ENCODE results near the gene PTPRM. TPM values are rescaled to one million over a fixed set of nuclear protein-coding genes. Genes with fewer than 3 reads are reported as not detected.

The PTPRM gene
- total RNA-seq, 1 experiment from 2014 or later = not detected

- POLR2A ChIA-PET (ENCODE audit: low non-redundant PET) = no interaction called here
- TF ChIP-seq EZH2 (IDR thresholded peaks at IDR 0.05; ENCODE audit: borderline replicate concordance, low read depth, low read length, poor library complexity, severe bottlenecking) = no peak
- TF ChIP-seq, protein P1, sequence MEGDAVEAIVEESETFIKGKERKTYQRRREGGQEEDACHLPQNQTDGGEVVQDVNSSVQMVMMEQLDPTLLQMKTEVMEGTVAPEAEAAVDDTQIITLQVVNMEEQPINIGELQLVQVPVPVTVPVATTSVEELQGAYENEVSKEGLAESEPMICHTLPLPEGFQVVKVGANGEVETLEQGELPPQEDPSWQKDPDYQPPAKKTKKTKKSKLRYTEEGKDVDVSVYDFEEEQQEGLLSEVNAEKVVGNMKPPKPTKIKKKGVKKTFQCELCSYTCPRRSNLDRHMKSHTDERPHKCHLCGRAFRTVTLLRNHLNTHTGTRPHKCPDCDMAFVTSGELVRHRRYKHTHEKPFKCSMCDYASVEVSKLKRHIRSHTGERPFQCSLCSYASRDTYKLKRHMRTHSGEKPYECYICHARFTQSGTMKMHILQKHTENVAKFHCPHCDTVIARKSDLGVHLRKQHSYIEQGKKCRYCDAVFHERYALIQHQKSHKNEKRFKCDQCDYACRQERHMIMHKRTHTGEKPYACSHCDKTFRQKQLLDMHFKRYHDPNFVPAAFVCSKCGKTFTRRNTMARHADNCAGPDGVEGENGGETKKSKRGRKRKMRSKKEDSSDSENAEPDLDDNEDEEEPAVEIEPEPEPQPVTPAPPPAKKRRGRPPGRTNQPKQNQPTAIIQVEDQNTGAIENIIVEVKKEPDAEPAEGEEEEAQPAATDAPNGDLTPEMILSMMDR (conservative IDR thresholded peaks at IDR 0.05; ENCODE audit: low read depth, low read length) = no peak
- Histone ChIP-seq H3K36me3 (ENCODE audit: insufficient read depth, low read length, poor library complexity, severe bottlenecking) (no peaks in the 10 kb centered on the region), H3K27me3 (replicated peaks; ENCODE audit: insufficient read depth, low read depth, low read length, poor library complexity) (no peaks in the 10 kb centered on the region), H3K4me1 (ENCODE audit: insufficient read depth, low read length, poor library complexity, severe bottlenecking) (no peaks in the 10 kb centered on the region), H3K4me3 (ENCODE audit: low read depth, low read length, poor library complexity, severe bottlenecking) (no peak overlapping the region), H3K9me3 (ENCODE audit: low read depth, low read length, poor library complexity, severe bottlenecking) (no peaks in the 10 kb centered on the region), H3K27ac (ENCODE audit: low read depth, low read length, poor library complexity, severe bottlenecking) (no peak overlapping the region)
- BruUV-seq (replicated peaks) = no TSS peak
- DNase-seq (ENCODE audit: low spot score) = no peak
- intact Hi-C loops (cut with micrococcal nuclease; ENCODE audit: unreplicated experiment) = no loop called here
- CTCF ChIA-PET = no interaction called here
Measured at GRCh38 chr18:8069708-8070107, 502.6 kb downstream of the PTPRM start.

GRCh38 chr18:8073167-8073566, 506.1 kb downstream of the PTPRM start:
- no peak overlapping the region for H3K27ac ChIP-seq (ENCODE audit: low read depth, low read length, poor library complexity, severe bottlenecking)
- H3K36me3 ChIP-seq (ENCODE audit: insufficient read depth, low read length, poor library complexity, severe bottlenecking) = no peaks in the 10 kb centered on the region
- H3K4me1 ChIP-seq (ENCODE audit: insufficient read depth, low read length, poor library complexity, severe bottlenecking) = no peaks in the 10 kb centered on the region
- no peak overlapping the region for H3K4me3 ChIP-seq (ENCODE audit: low read depth, low read length, poor library complexity, severe bottlenecking)
- TF ChIP-seq EZH2 (IDR thresholded peaks at IDR 0.05; ENCODE audit: borderline replicate concordance, low read depth, low read length, poor library complexity, severe bottlenecking) = no peak
- TF ChIP-seq, protein P1 (conservative IDR thresholded peaks at IDR 0.05; ENCODE audit: low read depth, low read length) = no peak
- intact Hi-C loops (cut with micrococcal nuclease; ENCODE audit: unreplicated experiment) = no loop called here
- POLR2A ChIA-PET (ENCODE audit: low non-redundant PET) = no interaction called here
- DNase-seq (ENCODE audit: low spot score) = no peak
- CTCF ChIA-PET = no interaction called here
- H3K27me3 ChIP-seq (replicated peaks; ENCODE audit: insufficient read depth, low read depth, low read length, poor library complexity) = no peaks in the 10 kb centered on the region
- no TSS peak for BruUV-seq (replicated peaks)
- H3K9me3 ChIP-seq (ENCODE audit: low read depth, low read length, poor library complexity, severe bottlenecking) = no peaks in the 10 kb centered on the region

DNA sequence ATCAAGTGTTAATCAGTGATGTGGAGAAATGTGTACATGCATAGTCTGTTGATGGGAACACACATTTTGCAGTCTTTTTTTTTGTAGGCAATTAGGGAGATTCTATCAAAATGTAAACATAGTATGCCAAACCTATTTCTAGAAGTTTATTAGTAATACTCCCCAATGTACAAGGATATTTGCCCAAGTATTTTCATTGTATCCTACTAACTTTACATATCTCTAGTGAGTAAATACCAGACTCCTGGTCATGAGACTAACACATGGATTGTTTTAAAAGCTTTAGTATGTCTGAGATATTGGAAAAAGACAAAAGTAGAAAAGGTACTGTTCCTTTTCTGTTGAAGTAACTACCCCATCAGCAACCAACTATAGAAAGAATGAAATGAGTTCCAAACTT, 513.0 kb downstream of the PTPRM start:
- Histone ChIP-seq H3K9me3 (ENCODE audit: low read depth, low read length, poor library complexity, severe bottlenecking) (no peaks in the 10 kb centered on the region), H3K27me3 (replicated peaks; ENCODE audit: insufficient read depth, low read depth, low read length, poor library complexity) (no peaks in the 10 kb centered on the region), H3K4me1 (ENCODE audit: insufficient read depth, low read length, poor library complexity, severe bottlenecking) (no peaks in the 10 kb centered on the region), H3K4me3 (ENCODE audit: low read depth, low read length, poor library complexity, severe bottlenecking) (no peak overlapping the region), H3K27ac (ENCODE audit: low read depth, low read length, poor library complexity, severe bottlenecking) (no peak overlapping the region), H3K36me3 (ENCODE audit: insufficient read depth, low read length, poor library complexity, severe bottlenecking) (no peaks in the 10 kb centered on the region)
- no TSS peak for BruUV-seq (replicated peaks)
- POLR2A ChIA-PET (ENCODE audit: low non-redundant PET) = no interaction called here
- TF ChIP-seq EZH2 (IDR thresholded peaks at IDR 0.05; ENCODE audit: borderline replicate concordance, low read depth, low read length, poor library complexity, severe bottlenecking) = no peak
- TF ChIP-seq, protein P1 (conservative IDR thresholded peaks at IDR 0.05; ENCODE audit: low read depth, low read length) = no peak
- intact Hi-C loops (cut with micrococcal nuclease; ENCODE audit: unreplicated experiment) = no loop called here
- CTCF ChIA-PET = no interaction called here
- no peak for DNase-seq (ENCODE audit: low spot score)
